NCI-H2171 treated with DMSO at 0.1 percent for 48 hours (cell line): ENCODE results near the gene MARCHF10.
"Not testable (repeated sequence)": the region's sequence is repeated elsewhere in the genome, so short reads cannot be mapped to it uniquely, and the experiment has no call there.

Experiments
- DNase-seq: peaks from one replicate; lab custom pipeline; 2025; lab: John Stamatoyannopoulos, UW

MARCHF10 gene, protein sequence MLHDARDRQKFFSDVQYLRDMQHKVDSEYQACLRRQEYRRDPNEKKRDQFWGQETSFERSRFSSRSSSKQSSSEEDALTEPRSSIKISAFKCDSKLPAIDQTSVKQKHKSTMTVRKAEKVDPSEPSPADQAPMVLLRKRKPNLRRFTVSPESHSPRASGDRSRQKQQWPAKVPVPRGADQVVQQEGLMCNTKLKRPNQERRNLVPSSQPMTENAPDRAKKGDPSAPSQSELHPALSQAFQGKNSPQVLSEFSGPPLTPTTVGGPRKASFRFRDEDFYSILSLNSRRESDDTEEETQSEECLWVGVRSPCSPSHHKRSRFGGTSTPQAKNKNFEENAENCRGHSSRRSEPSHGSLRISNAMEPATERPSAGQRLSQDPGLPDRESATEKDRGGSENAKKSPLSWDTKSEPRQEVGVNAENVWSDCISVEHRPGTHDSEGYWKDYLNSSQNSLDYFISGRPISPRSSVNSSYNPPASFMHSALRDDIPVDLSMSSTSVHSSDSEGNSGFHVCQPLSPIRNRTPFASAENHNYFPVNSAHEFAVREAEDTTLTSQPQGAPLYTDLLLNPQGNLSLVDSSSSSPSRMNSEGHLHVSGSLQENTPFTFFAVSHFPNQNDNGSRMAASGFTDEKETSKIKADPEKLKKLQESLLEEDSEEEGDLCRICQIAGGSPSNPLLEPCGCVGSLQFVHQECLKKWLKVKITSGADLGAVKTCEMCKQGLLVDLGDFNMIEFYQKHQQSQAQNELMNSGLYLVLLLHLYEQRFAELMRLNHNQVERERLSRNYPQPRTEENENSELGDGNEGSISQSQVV

DNA sequence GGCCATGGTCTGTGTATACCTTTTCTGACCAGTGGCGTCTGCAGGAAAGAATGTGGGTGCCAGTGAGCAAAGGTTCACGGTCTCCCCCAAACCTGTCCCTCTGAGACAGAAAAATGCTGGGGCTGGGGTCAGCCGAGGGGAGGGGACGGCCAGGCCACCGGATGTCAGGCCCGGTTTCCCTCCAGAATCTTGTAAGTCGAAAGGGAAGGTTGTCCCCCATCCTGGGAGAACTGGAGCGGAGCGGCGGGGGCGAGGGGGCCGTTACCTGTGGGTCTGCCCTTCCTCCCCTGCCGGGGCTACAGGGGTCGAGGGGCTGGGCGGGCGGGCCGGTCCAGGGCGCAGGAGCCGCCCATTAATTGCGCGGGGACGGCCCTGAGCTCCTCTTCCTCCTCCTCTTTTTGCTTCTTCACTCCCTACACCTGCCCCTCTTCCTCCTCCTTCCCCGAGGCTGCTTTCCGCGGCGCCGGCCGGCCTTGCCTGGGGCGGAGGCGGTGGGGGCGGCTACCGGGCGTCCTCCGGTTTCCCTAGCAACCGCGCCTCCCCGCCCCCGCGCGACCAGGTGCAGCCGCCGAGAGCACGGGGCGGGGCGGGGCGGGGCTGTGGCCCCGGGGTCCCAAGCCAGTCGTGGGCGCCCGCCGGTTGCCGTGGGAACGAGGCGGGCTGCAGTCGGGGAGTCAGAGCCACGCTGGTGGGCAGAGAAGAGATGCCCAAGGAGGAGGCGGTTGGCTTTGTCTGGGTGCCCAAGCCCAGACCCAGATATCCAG, at the start of gene MARCHF10:
TSS of gene MARCHF10 (minus strand) at position 503 of the 764 bp plus-strand sequence. CDS start 6,579 bp downstream, outside the sequence.
- DNase-seq: peak; percentile 40

DNA sequence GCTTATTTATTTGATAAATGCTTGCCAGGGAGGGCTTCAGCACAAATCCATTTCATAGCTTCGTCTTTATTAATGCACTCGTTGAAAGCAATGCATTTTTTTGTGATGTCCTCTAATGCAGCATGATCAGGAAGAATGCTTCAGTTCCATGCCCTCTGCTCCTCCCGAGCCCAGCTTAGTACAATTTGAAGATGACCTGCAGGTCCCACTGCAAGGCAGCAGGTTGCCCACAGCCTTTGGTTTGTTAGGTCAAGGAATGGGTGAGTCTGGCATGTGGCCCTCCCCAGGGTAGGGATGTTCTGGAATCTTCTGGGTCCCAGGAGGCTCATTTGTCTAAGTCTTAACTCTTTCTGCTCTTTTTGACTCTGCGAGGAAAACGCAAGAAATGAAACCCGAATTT, 49.4 kb upstream of the MARCHF10 start:
- no peak for DNase-seq

DNA sequence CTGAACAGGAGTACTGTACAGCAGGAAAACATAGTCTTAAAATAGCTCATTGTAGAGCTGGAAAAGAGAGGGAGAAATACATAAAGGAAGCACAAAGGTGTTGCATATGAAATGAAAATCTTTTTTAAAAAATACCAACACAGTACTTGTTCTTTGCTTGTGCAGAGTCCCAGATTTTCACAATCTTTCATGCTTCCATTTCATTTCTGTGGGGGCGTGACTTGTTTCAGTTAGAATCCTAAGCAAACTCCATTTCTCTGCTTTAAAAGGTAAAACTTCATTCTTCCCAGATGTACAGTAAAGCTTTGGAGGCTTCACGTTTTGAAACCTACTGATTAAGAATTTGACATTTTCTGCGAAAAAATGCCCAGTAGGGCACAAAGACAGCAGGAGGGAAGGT, 48.5 kb upstream of the MARCHF10 start:
- no peak for DNase-seq

DNA sequence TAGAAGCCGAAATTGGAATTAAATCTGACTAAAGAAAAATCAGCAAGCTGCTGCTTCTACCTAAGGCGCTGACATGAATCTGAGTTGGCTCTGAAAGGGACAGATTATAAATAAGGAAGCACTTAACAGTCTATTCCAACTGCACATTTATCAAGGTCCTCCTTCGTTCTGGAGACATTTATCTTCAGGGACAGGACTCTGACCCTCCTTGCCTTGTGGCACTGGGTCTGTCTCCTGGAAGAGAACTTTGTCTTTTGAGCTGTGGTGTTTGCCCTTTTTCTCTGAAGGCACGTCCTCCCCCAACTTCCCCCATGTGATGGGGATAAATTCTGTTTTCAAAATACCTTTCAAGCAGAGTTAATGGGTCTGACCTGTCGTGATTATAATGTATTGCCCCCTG, 47.0 kb upstream of the MARCHF10 start:
- DNase-seq: no peak

DNA sequence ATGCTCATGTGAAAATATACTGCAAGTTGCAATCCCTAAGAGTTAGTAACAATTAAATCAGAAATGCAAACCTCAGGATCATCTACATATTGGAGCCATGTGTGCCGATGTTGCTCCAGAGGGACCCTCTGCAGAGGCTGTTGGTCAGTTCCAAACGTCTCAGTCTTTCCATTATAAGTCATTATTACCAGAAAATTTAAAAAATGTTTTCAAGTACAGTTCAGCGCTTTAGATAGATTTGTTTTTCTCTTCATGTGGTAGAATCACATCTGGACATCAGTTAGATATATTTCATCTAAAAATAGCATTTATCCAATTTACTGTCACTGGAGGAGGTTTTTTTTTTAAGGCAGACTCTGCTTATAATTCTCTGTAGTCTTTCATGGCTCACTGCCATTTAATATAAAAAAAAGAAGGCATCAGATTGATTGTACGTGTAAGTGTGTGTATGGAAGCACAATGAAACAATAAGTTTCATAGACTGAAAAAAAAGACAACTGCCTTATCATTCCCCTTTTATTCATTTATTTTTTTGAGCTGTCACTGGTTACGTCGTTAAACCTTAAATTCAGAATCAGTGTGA, 46.1 kb upstream of the MARCHF10 start:
- no peak for DNase-seq

DNA sequence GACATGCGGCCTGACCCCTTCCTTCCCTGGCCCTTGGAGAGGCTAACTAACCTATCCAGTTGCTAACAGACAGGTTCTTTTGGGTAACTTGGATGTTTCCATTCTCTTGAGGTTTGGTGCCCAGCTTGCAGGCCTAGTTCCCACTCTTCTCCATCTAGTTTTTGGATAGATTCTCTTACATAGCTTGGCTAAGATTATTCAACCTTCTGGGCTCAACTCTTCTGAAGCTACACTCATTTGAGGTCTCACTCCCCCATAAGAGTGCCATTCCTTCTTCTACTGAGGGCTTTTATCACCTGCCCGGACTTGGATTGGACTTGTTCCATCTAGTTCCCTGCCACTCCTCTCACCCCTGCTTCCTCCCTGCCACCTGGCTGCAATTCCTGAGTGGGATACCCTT, 44.1 kb upstream of the MARCHF10 start:
- no peak for DNase-seq

DNA sequence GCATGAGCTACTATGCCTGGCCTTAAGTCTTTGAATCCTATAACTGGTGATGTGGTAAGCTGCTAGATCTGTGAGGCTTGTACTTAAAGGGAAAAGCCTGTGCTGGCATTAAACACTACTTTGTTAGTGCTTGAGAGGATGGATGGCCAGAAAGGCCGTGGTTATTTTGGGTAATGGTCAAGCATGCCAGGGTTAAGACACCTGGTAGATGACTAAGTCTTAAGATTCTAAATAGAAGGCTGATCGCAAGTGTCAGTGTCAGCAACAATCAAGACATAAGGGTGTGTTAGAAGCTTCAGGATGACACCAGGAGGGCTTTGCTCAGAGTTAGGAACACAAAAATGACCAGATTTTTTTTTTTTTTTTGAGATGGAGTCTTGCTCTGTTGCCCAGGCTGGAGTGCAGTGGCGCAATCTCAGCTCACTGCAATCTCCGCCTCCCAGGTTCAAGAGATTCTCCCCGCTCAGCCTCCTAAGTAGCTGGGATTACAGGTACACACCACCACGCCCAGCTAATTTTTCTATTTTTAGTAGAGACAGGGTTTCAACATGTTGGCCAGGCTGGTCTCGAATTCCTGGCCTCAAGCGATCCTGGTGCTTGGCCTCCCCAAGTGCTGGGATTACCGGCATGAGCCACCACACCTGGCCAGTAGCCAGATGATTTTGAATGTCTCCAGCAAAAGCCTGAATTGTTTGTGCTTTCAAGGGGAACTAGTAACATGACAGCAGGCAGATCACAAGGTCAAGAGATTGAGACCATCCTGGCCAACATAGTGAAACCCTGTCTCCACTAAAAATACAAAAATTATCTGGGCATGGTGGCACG, 41.7 kb upstream of the MARCHF10 start:
- DNase-seq: not testable (repeated sequence)

DNA sequence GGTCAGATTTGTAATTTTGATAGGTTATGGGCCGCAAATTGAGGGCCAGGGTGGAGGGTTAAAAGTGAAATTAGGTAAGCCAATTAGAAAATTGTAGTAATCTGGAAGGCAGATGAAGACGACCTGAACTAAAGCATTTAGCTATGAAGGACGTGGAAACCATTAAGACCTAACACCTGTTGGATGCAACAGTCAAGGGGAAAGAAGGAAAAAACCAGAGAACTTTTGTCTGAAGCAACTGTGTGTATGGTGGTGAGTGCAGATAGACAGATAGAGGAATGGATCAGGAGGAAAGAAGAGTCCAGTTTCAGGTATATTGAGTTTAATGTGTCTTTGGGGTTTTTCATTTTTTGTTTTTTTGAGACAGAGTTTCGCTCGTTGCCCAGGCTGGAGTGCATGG, 40.2 kb upstream of the MARCHF10 start:
- DNase-seq: no peak

DNA sequence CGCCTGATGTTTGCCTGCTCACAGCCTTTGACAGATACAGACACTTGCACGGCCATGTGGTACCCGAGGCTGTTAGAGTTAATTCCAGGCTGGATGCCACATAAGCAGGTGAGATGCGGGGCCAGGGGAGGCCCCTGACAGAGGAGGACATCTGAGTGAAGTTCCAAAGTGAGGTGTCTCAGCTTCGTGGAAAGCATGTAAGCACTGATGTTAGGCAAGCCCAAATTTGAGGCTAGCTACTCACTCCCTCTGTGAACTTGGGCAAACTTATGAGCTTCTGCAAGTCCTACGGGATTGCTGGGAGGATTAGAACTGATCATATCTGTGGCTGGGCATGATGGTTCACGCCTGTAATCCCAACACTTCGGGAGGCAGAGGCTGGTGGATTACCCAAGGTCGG, 39.3 kb upstream of the MARCHF10 start:
- DNase-seq: no peak

DNA sequence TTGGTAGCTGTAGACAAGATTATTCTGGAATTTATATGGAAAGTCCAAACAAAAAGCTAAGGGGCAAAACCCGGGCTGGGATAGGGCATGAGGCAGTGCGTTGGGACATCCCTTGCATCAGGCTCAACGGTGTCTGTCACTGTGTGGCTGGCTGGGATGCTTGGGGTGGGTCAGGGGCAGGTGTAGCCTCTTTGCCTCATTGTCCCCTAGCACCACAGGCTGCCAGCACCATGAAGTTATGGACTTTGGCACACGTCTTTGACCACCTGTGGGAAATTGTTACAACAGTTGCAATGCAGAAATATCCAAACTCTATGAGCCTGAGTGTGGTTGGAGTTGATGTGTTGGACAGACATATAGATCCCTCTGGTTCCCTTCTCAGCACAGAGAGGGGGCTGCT, 32.8 kb upstream of the MARCHF10 start:
- DNase-seq: no peak

DNA sequence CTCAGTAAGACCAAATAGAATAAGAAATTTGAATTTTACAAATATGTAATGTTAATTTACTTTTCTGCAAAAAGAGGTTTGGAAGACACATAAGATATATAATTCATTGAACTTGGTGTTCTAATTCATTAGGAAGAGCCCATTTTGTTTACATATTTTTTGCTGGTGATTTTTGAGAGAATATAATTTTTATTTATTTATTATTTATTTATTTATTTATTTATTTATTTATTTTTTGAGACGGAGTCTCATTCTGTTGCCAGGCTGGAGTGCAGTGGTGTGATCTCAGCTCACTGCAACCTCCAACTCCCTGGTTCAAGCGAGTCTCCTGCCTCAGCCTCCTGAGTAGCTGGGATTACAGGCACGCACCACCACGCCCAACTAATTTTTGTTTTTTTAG, 25.7 kb upstream of the MARCHF10 start:
- DNase-seq: not testable (repeated sequence)

DNA sequence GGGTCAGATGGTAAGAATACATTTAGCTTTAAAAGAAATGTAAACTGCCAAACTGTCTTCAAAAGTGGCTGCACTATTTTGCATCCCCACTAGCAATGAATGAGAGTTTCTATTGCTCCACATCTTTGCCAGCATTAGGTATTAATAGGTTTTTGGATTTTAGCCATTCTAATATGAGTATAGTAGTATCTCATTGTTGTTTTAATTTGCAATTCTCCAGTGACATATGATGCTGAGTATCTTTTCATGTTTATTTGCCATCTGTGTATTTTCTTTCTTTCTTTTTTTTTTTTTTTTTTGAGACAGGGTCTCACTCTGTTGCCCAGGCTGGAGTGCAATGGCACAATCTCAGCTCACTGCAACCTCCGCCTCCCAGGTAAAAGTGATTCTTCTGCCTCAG, 24.3 kb upstream of the MARCHF10 start:
- no peak for DNase-seq

DNA sequence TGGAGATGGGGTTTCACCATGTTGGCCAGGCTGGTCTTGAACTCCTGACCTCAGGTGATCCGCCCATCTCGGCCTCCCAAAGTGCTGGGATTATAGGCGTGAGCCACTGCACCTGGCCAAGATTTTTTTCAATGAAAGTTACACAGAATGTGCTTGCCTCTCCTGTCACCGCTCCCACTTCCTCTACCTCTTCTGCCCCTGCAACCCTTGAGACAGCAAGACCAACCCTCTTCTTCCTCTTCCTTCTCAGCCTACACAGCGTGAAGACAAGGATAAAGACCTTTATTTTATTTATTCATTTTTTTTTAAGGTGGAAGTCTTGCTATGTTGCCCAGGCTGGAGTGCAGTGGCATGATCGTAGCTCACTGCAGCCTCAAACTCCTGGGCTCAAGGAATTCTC, 23.0 kb upstream of the MARCHF10 start:
- not testable (repeated sequence) for DNase-seq

DNA sequence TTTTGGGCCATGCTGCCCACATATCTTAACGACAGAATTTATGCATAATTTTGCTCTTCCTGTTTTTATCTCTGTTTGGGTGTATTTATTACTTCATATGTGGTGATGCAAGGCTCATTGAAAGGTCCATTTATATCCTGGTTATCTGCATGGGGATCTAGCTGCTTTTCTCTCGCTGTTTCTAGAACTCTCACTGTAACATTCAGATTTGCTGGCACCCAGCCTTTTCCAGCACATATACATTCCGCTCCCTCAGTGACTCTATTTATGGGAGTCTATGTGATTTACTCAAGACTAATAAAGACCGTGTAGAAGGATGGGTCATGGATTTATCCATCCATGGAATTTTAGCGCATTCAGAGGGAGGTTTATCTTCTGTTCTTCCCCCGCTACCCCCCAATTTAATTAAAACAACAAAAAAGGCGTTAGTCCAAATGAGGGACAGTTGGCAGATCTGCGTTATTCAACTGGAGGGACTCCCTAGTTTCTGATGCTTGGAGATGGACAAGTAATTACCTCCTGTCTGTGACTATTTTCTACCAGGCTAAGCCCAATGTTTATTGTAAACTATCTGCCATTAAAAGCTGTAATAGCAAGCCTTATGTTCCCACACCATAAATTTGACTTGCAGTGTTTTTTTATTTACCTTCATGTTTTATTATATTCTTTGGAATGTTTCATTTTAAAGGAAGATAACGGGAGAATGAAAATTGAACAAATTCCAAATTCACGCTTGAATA, 19.8 kb upstream of the MARCHF10 start:
- DNase-seq: no peak

DNA sequence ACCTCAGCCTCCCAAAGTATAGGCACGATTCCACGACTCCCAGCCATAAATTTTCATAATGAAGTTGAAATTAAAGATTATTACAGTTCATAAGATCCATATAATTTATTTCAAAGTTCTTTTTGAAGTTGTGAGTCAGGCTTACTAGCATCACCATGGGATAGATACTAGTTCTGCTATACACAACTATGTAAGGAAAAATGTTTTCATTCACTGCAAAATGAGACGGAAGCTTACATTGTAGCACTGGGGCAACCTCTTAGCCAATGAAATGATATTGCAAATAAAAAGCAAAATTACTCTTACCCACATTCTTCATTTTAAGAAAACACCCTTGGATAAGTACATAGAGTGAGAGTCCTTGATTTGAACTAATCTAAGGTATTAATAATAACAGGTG, 18.8 kb upstream of the MARCHF10 start:
- DNase-seq: no peak

DNA sequence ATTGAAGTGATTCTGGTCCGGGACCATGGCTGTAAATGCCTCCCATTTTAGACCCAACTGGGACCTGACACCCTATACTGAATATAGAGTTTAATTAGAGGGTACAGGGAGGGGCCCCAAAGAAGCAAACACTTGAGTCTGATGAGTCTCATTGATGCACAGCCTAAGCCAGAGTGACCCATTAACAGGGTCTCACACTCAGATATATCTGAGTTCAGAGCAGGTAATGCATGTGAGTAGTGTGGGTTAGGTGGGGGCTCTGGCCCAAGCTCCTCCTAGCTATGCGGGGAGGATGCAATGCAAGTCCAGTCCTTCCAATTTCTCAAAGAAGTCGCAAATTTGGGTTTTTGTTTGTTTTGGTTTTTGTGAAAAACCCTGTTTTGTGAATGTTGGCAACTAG, 17.1 kb upstream of the MARCHF10 start:
- DNase-seq: no peak

DNA sequence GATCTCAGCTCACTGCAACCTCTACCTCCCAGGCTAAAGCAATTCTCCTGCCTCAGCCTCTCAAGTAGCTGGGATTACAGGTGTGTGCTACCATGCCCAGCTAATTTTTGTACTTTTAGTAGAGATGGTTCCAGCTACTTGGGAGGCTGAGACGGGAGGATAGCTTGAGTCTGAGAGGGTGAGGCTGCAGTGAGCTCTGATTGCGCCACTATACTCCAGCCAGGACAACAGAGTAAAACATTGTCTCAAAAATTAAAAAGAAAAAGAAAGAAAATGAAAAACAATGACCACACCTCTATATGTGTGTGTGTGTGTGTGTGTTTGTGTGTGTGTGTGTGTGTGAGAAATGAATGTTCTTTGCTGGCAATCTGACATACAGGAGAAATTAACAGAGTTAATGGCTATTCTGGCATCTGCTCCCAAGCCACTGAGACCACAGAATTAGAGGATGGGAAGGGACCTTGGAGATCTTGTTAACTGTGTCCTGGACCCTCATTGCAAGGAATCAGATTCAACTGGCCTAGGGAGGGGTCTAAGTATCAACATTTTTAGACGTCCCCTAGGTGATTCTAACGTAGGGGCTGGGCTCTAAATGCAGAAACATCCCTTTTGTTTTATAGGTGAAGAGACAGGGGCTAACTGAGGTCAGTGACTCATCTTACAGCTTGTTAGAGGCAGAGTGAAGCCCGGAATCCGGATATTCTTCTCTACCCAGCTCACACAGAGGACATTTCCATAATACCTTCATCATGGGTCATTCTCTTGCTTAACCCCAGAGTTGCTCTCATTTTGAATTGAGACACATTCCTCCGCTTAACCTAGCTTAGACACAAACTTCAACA, 16.4 kb upstream of the MARCHF10 start:
- no peak for DNase-seq

DNA sequence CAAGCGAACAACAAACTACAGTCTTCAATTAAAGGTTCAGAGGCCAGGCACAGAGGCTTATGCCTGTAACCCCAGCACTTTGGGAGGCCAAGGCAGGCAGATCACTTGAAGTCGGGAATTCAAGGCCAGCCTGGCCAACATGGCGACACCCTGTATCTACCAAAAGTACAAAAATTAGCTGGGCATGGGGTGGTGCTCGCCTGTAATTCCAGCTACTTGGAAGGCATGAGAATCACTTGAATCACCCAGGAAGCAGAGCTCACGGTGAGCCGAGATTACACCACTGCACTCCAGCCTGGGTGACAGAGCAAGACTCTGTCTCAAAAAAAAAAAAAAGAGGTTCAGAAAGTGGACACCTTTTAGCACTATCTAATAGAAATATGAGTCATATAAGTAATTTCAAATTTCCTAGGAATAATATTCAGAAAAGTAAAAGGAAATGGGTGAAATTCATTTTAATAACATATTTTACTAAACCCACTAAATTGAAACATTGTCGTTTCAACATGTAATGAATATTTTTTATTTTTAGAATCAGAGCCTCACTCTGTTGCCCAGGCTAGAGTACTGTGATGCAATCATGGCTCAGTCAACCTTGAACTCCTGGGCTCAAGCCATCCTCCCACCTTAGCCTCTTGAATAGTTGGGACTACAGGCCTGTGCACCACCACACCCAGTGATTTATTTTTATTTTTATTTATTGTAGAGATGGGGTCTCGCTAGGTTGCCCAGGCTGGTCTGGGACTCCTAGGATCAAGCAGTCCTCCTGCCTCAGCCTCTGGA, 15.2 kb upstream of the MARCHF10 start:
- DNase-seq: no peak
